ENCODE measurements around the gene USP31.

DNA sequence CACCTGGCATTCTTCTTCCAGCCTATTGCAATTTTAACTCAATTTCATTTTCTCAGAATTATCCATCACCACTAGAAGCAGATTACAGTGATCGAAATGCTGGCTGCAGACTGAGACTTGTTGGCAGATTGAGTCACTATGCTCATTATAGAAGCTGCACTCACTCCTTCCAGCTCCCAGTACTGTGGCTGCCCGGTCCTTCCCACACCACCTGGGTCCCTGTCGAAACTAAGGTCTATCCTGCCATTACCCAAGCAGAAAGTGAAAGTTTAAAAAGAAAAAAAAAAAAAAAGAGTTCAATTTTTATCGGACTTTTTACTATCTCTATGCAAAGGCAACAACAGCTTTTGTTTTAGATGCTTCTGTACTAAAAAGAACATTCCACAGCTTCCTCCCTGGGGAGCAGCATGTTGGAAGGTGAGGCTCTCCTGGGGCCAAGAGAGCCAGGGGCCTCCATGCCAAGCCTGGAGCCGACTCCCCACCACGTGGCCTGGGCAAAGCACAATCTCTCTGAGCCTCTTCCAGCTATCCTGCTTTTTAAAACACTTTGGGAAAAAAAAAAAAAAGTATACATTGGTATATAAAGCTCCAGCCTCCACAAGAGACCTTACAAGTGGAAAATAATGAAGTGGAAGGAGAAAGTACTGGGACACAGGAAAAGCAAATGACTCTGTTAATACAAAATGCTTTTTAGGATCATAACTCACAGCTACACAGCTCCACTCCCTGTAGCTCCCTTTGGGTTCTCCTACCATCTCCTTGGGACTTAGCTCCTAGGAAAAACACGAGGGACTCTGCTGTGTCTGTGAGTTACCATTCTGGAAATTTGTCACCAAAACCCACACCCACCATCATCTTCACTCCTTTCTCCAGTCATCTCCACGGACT lies 77.8 kb downstream of the USP31 start:
- no peak for TF ChIP-seq POLR2A (IDR thresholded peaks at IDR 0.05; ENCODE audit: low read depth, low read length)
- no peak for TF ChIP-seq TAF1 (IDR thresholded peaks at IDR 0.05; ENCODE audit: borderline replicate concordance, low read depth, low read length)
- no peak for TF ChIP-seq POLR2AphosphoS5 (IDR thresholded peaks at IDR 0.05; ENCODE audit: low read depth, low read length)
